ENCODE measurements around the gene COL6A2.

The COL6A2 gene

GRCh38 chr21:46122237-46122671 lies 24.3 kb downstream of the COL6A2 start:
- in situ Hi-C loops (cut with HindIII; ENCODE audit: low sequenced_read_pairs), result loop anchor here (25.0 kb wide), 1 partner anchor 110 kb away; no protein-coding TSS in a partner anchor

- in situ Hi-C loops (cut with HindIII; ENCODE audit: low sequenced_read_pairs), result loop anchor here (25.0 kb wide), 1 partner anchor 111 kb away; no protein-coding TSS in a partner anchor
These were observed 25.1 kb downstream of the COL6A2 start for GRCh38 chr21:46122758-46123683.

DNA sequence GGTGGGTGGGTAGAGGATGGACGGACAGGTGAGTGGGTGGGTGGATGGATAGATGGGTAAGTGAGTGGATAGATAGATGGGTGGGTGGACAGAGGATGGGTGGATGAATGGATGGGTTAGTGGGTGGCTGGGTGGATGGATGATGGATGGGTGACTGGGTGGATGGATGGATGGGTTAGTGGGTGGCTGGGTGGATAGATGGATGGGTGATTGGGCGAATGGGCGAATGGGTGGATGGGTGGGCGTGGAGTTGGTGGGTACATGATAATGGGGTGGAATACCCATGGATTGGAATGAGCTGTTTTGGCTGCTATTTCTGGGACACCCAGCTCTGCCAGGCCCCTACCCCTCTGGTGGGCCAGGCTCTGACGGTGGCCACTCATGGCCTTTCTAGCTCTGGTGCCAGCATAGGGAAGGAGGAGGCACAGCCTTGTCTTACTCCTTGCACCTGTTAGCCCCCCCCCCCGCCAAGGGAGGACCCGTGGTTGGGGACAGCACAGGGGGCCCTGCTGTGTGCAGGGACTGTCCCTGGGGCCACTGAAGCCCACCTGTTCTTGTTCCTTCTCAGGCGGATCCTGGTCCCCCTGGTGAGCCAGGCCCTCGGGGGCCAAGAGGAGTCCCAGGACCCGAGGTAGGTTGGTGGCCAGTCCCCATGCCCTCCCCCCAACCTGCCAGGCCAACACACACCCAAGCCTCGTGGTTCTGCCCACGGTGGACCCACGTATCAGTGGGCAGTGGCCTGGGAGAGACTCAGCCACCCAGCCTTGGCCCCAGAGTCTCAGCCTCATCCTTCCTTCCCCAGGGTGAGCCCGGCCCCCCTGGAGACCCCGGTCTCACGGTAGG lies 26.4 kb downstream of the COL6A2 start:
- in situ Hi-C loops (cut with HindIII; ENCODE audit: low sequenced_read_pairs), result loop anchor here (25.0 kb wide), 1 partner anchor 112 kb away; no protein-coding TSS in a partner anchor

DNA sequence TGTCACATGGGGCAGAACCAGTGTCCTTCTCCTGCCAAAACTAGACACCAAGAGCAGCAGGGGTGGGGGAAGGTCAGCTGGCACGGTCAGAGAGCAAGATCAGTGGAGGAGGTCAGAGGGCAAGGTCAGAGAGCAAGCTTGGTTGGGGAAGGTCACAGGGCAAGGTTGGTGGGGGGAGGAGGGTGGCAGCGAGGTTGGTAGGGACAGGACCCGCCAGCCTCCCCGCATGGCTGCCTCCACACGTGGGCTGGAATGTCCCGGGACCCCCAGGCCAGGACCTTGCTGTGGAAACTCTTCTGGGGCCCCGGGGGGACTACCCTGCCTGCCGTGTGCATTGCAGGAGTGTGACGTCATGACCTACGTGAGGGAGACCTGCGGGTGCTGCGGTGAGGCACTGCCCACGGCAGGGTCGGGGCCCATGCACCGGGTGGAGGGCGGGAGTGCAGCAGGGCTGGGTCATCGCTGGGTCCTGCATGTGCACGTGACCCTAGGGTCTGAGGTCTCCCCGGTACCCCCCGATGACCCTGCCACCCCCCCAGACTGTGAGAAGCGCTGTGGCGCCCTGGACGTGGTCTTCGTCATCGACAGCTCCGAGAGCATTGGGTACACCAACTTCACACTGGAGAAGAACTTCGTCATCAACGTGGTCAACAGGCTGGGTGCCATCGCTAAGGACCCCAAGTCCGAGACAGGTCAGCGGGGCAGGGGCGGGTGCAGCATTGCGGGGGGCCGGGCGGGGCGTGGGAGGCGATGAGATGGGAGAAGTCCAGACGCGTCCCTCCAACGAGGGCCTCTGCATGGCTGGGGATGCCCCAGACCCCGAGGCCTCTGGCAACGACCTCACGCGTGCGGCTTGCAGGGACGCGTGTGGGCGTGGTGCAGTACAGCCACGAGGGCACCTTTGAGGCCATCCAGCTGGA lies 27.3 kb downstream of the COL6A2 start:
- in situ Hi-C loops (cut with HindIII; ENCODE audit: low sequenced_read_pairs), result loop anchor here (25.0 kb wide), 1 partner anchor 113 kb away; no protein-coding TSS in a partner anchor

DNA sequence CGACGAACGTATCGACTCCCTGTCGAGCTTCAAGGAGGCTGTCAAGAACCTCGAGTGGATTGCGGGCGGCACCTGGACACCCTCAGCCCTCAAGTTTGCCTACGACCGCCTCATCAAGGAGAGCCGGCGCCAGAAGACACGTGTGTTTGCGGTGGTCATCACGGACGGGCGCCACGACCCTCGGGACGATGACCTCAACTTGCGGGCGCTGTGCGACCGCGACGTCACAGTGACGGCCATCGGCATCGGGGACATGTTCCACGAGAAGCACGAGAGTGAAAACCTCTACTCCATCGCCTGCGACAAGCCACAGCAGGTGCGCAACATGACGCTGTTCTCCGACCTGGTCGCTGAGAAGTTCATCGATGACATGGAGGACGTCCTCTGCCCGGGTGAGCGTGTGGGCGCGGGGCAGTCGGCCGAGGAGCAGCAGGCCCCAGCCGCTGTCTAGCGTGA lies 28.0 kb downstream of the COL6A2 start:
- in situ Hi-C loops (cut with HindIII; ENCODE audit: low sequenced_read_pairs), result no loop called here

DNA sequence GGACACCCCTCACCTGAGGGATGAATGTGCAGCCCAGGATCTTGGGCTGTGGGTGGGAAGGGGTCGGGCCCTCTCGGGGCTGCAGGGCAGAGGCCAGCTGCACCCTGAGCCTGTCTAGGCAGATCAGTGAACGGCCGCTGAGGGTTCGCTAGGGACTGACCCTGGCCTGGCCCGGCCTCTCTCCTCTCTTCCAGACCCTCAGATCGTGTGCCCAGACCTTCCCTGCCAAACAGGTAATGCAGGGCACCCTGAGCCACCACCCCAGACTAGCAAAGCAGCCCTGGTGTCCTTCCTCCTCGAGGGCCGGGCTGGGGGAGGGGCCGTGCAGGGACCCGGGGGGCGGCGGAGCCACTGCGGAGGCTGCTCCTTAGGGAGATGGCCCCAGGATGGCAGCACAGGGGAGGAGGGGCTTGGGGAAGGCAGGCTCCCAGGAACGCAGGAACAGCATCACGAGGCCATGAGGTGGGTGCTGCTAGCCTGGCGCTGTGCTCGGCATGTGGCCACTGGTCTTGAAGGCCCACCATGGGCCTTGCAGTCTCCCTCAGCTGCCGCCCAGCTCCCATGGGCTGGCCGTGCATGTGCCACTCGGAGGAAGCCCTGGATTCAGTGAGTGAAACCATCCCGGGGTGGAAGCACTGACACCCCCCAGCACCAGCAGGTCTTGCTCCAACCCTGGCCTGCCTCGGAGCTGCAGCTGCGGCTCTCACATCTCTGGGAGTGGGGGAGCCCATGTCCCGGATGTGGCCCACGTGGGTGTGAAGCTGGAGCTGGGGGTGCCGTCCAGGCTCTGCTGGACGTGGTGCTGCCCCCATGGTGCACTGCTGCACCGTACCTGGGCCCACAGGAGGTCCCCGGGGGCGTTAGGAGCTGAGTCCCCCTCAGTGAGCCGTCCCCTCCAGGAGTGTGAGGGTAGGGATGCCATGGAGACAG lies 28.7 kb downstream of the COL6A2 start:
- in situ Hi-C loops (cut with HindIII; ENCODE audit: low sequenced_read_pairs), result no loop called here

- in situ Hi-C loops (cut with HindIII; ENCODE audit: low sequenced_read_pairs), result no loop called here
These were observed 29.6 kb downstream of the COL6A2 start for GRCh38 chr21:46127239-46128105.

DNA sequence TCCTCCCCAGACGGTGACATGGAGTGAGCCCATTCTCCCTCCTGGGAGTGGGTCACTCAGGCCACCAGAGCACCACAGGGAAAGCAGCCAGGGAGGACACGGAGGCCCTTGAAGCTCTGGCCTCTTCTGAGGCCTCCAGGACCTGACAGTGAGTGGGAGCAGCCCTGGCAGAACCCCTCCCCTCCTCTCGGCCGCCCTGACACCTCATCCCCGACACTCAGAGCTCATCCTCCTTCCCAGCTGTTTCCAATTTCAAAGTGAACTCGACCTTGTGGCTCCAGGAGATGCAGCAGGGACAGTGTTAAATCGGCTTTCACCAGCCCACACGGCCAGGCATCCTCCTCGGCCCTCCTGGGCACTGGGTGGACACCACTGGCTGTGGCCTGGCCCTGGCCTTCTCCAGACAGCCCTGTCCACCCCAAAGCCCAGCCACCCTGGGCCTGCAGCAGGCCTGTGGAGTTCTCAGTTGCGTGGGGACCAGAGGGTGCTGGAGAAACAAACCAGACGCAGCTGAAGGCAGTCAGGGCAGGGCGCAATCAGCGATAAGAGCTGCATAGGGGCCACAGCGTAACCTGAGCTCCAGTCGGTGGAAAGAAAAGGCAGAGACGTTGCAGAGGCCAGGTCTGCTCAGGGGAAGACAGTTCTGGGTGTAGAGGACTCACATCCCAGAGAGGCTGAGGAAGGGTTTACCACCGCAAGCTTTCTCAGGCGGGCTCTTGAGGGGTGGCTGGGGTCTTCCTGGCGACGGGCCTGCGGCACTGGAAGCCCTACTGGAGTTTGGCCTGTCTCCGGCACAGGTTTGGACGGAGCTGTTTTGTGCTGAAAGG lies 30.4 kb downstream of the COL6A2 start:
- in situ Hi-C loops (cut with HindIII; ENCODE audit: low sequenced_read_pairs), result no loop called here

GRCh38 chr21:46128933-46129571 lies 31.1 kb downstream of the COL6A2 start:
- in situ Hi-C loops (cut with HindIII; ENCODE audit: low sequenced_read_pairs), result no loop called here

DNA sequence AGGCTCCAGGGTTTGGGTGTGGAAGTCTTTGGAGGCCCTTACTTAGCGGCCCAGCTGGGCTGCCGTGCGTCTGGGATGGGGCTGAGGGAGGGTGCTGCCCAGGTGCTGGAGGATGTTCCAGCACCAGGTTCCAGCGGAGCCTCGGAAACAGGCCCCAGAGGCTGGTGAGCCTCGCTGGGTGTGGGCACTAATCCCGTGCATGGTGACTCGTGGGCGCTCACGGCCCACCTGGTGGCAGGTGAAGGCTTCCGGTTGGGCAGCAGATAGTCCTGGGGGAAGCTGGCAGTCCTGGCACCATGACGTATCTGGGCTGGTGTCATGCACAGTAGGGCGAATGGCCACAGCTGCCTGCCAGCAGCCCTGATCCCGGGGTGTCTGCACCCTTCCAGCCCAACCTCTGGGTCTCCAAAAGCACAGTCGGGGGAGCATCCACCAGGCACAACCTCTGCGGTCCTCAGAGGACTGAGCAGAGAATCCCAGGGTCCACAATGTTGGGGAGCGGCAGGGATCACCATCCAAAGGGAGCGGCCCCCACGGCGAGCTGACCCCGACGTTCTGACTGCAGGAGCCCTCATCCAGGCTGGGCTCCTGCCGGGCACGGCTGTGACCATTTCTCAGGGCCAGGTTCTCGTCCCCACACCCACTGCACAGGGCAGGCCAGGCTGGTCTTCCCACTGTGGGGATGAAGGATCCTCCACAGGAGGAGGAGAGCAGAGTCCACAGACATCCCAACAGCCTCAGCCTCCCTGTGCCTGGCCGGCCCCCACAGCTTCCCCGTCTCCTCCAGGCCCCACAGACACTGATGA lies 32.1 kb downstream of the COL6A2 start:
- in situ Hi-C loops (cut with HindIII; ENCODE audit: low sequenced_read_pairs), result no loop called here

DNA sequence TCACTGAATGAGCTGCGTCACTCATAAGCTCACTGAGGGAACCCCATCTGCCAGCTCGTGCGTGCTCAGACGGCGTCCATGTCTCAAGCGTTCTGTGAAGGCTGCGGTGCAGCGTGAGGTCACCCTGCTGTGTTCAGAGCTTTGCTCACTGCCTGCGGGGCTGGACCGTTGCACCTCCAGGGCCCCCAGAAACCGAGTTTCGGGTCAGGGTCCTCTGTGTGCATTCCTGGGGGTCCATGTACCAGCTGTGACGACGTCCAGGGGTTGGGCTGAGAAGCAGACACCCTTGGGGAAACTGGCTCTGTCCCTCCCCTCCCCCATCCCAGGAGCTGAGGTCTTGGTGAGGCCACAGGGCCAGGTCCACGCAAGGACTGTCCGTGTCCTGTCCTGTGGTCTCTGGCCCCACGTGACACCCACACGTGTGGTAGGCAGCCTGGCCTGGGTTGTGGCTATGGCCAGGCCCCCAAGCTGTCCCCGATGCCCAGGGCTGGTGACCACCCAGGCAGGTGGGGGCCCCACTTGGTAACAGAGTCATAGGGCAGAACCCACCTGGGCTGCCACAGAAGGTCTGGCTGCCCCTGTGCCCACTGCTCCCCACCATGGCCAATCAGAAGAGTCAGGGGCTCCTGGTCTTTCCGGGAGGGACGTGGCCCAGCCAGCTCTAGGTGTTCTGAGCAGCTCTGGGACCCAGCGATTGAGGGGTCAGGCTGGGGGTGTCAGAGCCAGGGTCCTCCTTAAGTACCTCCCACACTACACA lies 33.1 kb downstream of the COL6A2 start:
- in situ Hi-C loops (cut with HindIII; ENCODE audit: low sequenced_read_pairs), result no loop called here

- in situ Hi-C loops (cut with HindIII; ENCODE audit: low sequenced_read_pairs), result no loop called here
These were observed 33.6 kb downstream of the COL6A2 start for GRCh38 chr21:46131588-46131837.

GRCh38 chr21:46131838-46132651 lies 34.1 kb downstream of the COL6A2 start:
- in situ Hi-C loops (cut with HindIII; ENCODE audit: low sequenced_read_pairs), result no loop called here

GRCh38 chr21:46135782-46136395 lies 38.0 kb downstream of the COL6A2 start:
- in situ Hi-C loops (cut with HindIII; ENCODE audit: low sequenced_read_pairs), result no loop called here

All from DLD1 (cell line).